Left renal pelvis (tissue), 4 donors: ENCODE data around the gene ADRA2C. TPM values are rescaled to one million over a fixed set of nuclear protein-coding genes. Genes with fewer than 3 reads are reported as not detected.
"Not testable (repeated sequence)": the region's sequence is repeated elsewhere in the genome, so short reads cannot be mapped to it uniquely, and the experiment has no call there.

Experiments
- DNase-seq, 4 donors: peaks; one replicate each; pipeline ENCODE4 v3.0.0-alpha.2; 2013; ENCODE audit warnings: low read depth in 4 of 4, low spot score in 3 of 4
- polyA plus RNA-seq, 4 donors: library from polyadenylated mRNA; unstranded; fragments of 120-200 nt; gene quantifications; one replicate each; pipeline ENCODE4 v1.2.1, GENCODE V29; 2013; ENCODE audit not compliant: insufficient read length in 4 of 4

ADRA2C gene
- polyA plus RNA-seq, 4 donors: 3.1 to 16.7 (median 8.1) TPM

DNA sequence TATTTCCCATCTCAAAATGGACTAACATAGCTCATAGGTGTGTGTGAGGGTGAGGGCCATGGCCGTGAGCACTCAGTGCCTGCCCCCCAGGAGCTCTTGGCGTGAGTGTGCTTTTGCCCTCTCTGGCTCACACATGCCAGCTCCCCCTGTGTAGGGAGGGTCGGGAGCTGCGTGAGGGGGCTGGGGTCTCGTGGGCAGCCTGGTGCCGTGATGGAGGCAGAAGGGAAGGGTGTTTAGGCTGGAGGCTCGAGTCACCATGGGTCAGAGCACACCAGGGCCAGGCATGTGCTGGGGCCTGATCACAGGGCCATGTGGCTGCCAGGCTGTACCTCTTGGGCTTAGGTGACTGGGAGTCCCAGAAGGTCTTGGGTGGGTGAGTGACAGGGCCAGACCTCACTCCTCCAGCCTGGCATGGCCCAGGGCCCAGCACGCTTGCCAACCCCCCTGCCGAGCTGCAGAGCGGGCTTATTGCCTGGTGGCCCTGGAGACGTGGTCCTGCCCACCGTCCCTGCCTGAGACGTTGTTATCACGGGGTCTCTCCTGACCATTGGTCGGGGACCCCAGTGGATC is 44.0 kb downstream of the ADRA2C start:
- DNase-seq: no peak

DNA sequence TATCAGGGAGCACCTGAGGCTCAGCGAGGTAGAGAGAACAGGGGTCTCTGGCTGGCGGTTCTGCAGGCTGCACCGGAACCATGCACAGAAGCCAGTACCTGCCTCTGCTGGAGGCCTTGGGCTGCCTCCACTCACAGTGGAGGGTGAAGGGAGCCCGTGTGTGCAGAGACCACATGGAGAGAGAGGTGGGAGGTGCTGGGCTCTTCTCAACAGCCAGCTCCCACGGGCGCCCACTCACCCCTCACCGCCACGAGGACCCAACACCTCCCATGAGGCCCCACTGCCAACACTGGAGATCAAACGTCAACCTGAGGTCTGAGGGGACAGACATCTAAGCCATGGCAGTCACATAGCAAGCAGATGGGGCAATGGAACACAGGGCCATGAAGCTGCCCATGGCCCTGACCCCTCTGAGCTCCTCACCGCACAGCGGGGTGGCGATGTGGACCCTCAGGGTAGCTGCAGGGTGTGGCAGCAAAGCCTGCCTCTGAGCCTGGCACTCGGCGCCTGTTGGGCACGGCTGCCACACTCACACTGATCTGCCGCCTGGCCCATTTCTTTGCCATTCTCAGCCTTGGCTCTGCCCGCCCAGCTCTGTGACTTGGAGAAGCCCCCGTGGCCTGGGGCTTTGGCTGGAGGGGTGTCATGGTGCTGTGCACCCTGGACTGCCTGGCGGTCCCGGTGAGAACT is 44.8 kb downstream of the ADRA2C start:
- DNase-seq: no peak

DNA sequence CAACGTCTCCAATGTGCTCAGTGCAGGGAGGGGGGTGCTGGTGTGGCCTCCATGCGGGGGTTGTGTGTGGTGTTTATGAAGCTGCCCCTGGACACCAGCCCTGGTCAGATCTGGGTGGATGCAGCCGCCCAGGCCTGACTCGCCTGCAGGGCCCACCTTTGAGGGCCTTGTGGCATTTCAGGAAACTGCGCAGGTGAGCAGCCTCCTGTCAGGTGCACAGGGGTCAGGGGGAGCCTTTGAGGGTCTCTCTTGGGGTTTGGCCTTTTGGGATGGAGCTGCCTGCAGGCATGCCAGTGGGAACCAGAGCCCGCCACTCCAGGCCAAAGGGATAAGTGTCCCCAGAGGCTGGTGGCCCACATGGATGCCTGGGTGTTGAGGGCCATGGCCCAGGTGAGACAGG is 45.4 kb downstream of the ADRA2C start:
- DNase-seq: no peak

GRCh38 chr4:3812211-3812934 is 46.2 kb downstream of the ADRA2C start:
- DNase-seq: no peak

GRCh38 chr4:3813151-3814052 is 47.2 kb downstream of the ADRA2C start:
- no peak for DNase-seq

DNA sequence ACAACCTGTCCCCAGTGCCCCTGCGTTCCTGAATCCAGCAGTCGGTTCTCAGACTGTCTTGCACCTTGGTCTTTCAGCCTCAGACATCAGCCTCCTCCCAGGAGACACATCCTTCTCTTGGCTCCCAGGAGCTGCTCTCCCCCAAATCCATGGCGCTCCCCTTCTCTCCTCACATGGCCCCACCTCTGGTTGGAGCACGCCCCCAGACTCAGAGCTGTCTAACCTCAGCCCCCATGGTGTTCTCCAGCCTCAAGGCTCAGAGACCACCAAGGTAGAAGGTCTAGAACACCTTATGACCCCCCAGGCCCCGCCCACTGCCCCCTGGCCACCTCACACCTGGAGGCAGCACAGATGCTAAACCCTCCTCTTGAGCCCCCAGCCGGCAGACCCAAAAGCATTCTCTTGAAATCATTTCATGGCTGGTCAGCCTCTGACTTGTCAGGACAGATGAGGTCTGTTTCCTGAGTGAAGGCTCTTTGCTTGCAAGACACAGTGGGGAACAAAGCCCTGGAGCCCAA is 47.9 kb downstream of the ADRA2C start:
- DNase-seq: no peak

DNA sequence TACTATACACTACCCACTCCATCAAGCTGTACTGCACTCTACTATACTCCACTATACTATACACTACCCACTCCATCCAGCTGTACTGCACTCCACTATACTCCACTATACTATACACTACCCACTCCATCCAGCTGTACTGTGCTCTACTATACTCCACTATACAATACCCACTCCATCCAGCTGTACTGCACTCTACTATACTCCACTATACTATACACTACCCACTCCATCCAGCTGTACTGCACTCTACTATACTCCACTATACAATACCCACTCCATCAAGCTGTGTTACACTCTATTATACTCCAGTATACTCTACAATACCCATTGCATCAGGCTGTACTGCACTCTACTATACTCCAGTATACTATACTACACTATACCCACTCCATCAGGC is 48.7 kb downstream of the ADRA2C start:
- not testable (repeated sequence) for DNase-seq

GRCh38 chr4:3816256-3816825 is 50.2 kb downstream of the ADRA2C start:
- no peak for DNase-seq

GRCh38 chr4:3816983-3817960 is 51.1 kb downstream of the ADRA2C start:
- no peak for DNase-seq

Other genes with a start within 250 kb of the ADRA2C start
- gene LRPAP1, start 234.0 kb upstream of the ADRA2C start, polyA plus RNA-seq: 100 to 1,000 TPM; 113 to 264 (median 178) TPM